Tibial artery (tissue), 4 donors: ENCODE data around the gene ADAMTSL1.

Experiments used
- DNase-seq, 2 donors: peaks; one replicate each; pipeline ENCODE4 v3.0.0-alpha.2; 2019
- H3K27ac ChIP-seq, 2 donors: fragments of 200-600 bp; sonication (generic) in 1 of 2; 1 replicate in 1 of 2; 2 replicates in 1 of 2; pipeline ENCODE4 v1.5.1; 2018 to 2019; ENCODE audit warnings: mild to moderate bottlenecking in 1 of 2
- H3K27me3 ChIP-seq, 2 donors: fragments of 200-600 bp; sonication (generic) in 1 of 2; one replicate each; pipeline versions ENCODE4 v1.5.1 to v1.6.0; 2016 to 2019
- H3K36me3 ChIP-seq, 3 donors: fragments of 200-600 bp; sonication (generic) in 2 of 3; one replicate each; pipeline ENCODE4 v1.5.1; 2016 to 2019; ENCODE audit warnings: mild to moderate bottlenecking in 2 of 3
- H3K4me1 ChIP-seq, 4 donors: fragments of 200-600 bp; sonication (generic) in 2 of 4; 1 replicate in 3 of 4; 2 replicates in 1 of 4; pipeline ENCODE4 v1.5.1; 2016 to 2019
- H3K4me3 ChIP-seq, 2 donors: fragments of 200-600 bp; sonication (generic) in 1 of 2; 1 replicate in 1 of 2; 2 replicates in 1 of 2; pipeline ENCODE4 v1.5.1; 2018 to 2019; ENCODE audit warnings: mild to moderate bottlenecking in 2 of 2
- H3K9me3 ChIP-seq, 3 donors: fragments of 200-600 bp; sonication (generic) in 1 of 3; one replicate each; pipeline ENCODE4 v1.5.1; 2016 to 2019
- intact Hi-C: fragments of 100-400 bp; cut with DNase I; formaldehyde crosslinking; loops from one replicate; pipeline ENCODE4 v1.15.0; 2023; ENCODE audit warnings: low total_unique reads
- TF ChIP-seq, protein P1 (sequence below), 2 experiments: fragments of 200-600 bp in 1 of 2; fragments of 450-650 bp in 1 of 2; IDR thresholded peaks; one replicate each; pipeline ENCODE4 v1.5.1; 2017 to 2019; ENCODE audit warnings: antibody characterized with exemption in 2 of 2, mild to moderate bottlenecking in 1 of 2, moderate library complexity in 1 of 2

The ADAMTSL1 gene

DNA sequence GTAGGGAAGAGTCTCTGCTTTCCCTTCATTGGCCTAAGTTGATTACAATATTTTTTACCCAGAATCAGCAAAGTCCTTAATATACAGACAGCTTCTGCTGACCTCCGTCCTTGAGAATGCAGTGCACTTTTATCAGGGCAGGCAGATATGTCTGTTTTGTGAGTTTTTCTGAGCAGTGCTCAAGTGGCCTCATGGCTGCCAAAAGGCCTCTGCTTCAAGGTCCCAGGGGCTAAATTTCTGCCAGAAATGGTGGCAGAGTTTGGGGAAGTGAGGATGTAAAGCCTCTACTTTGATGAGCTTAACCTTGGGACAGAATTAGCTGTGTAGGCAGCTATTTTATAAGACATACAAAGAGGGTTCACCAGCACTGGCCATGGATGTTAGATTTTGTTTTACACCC lies 275.8 kb downstream of the ADAMTSL1 start:
- H3K4me3 ChIP-seq = no peak overlapping the region
- no peak for DNase-seq
- no peaks in the 10 kb centered on the region for H3K27me3 ChIP-seq
- H3K4me1 ChIP-seq = no peaks in the 10 kb centered on the region
- TF ChIP-seq, protein P1, sequence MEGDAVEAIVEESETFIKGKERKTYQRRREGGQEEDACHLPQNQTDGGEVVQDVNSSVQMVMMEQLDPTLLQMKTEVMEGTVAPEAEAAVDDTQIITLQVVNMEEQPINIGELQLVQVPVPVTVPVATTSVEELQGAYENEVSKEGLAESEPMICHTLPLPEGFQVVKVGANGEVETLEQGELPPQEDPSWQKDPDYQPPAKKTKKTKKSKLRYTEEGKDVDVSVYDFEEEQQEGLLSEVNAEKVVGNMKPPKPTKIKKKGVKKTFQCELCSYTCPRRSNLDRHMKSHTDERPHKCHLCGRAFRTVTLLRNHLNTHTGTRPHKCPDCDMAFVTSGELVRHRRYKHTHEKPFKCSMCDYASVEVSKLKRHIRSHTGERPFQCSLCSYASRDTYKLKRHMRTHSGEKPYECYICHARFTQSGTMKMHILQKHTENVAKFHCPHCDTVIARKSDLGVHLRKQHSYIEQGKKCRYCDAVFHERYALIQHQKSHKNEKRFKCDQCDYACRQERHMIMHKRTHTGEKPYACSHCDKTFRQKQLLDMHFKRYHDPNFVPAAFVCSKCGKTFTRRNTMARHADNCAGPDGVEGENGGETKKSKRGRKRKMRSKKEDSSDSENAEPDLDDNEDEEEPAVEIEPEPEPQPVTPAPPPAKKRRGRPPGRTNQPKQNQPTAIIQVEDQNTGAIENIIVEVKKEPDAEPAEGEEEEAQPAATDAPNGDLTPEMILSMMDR (IDR thresholded peaks at IDR 0.05) = no peak
- H3K27ac ChIP-seq = no peak overlapping the region
- H3K9me3 ChIP-seq = no peaks in the 10 kb centered on the region
- no peaks in the 10 kb centered on the region for H3K36me3 ChIP-seq
- intact Hi-C loops = no loop called here

DNA sequence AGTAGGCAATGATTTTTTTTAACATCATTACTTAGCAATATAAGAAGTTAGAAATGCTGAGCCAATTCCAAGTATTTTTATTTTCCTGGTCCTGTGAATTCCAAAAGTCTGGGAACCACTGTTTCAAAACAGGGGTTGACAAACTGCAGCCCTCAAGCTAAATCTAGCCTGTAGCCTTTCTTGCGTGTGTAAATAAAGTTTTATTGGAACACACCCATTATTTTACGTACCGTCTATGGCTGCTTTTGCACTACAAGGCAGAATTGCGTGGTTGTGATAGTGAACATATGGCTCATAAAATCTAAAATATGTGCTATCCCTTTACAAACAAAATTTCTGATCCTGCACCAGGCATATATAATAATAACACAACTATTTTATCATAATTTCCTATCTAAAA lies 280.0 kb downstream of the ADAMTSL1 start:
- Histone ChIP-seq H3K27ac (no peak overlapping the region), H3K27me3 (no peaks in the 10 kb centered on the region), H3K4me1 (no peaks in the 10 kb centered on the region), H3K9me3 (no peaks in the 10 kb centered on the region), H3K4me3 (no peak overlapping the region), H3K36me3 (no peaks in the 10 kb centered on the region)
- intact Hi-C loops = no loop called here
- no peak for DNase-seq
- TF ChIP-seq, protein P1 (IDR thresholded peaks at IDR 0.05) = no peak

GRCh38 chr9:18754537-18754936 lies 280.6 kb downstream of the ADAMTSL1 start:
- Histone ChIP-seq H3K9me3 (no peaks in the 10 kb centered on the region), H3K36me3 (no peaks in the 10 kb centered on the region), H3K4me1 (no peaks in the 10 kb centered on the region), H3K27me3 (no peaks in the 10 kb centered on the region), H3K27ac (no peak overlapping the region), H3K4me3 (no peak overlapping the region)
- DNase-seq = no peak
- intact Hi-C loops = no loop called here
- TF ChIP-seq, protein P1 (IDR thresholded peaks at IDR 0.05) = no peak

GRCh38 chr9:18755263-18755662 lies 281.3 kb downstream of the ADAMTSL1 start:
- no peaks in the 10 kb centered on the region for H3K27me3 ChIP-seq
- intact Hi-C loops = no loop called here
- H3K4me1 ChIP-seq = no peaks in the 10 kb centered on the region
- DNase-seq = no peak
- no peak overlapping the region for H3K4me3 ChIP-seq
- TF ChIP-seq, protein P1 (IDR thresholded peaks at IDR 0.05) = no peak
- no peaks in the 10 kb centered on the region for H3K36me3 ChIP-seq
- H3K9me3 ChIP-seq = no peaks in the 10 kb centered on the region
- no peak overlapping the region for H3K27ac ChIP-seq

GRCh38 chr9:18756712-18757125 lies 282.8 kb downstream of the ADAMTSL1 start:
- H3K27me3 ChIP-seq = no peaks in the 10 kb centered on the region
- no peak for DNase-seq
- no peaks in the 10 kb centered on the region for H3K36me3 ChIP-seq
- H3K9me3 ChIP-seq = no peaks in the 10 kb centered on the region
- H3K4me3 ChIP-seq = no peak overlapping the region
- TF ChIP-seq, protein P1 (IDR thresholded peaks at IDR 0.05) = no peak
- no peak overlapping the region for H3K27ac ChIP-seq
- intact Hi-C loops = no loop called here
- H3K4me1 ChIP-seq = no peaks in the 10 kb centered on the region

GRCh38 chr9:18759827-18760226 lies 285.9 kb downstream of the ADAMTSL1 start:
- Histone ChIP-seq H3K27me3 (no peaks in the 10 kb centered on the region), H3K9me3 (no peaks in the 10 kb centered on the region), H3K27ac (no peak overlapping the region), H3K36me3 (no peaks in the 10 kb centered on the region), H3K4me3 (no peak overlapping the region), H3K4me1 (no peaks in the 10 kb centered on the region)
- TF ChIP-seq, protein P1 (IDR thresholded peaks at IDR 0.05) = no peak
- no peak for DNase-seq
- intact Hi-C loops = no loop called here
